HEK293T (cell line): ENCODE results near the gene PRSS1.
"Not testable (repeated sequence)": the region's sequence is repeated elsewhere in the genome, so short reads cannot be mapped to it uniquely, and the experiment has no call there.

Source experiments
- CTCF ChIA-PET: fragments of 350-600 bp; formaldehyde crosslinking; extraction: SDS; loops from one replicate; lab custom pipeline; 2021; ENCODE audit warnings: antibody characterized with exemption, inconsistent platforms; lab: Yijun Ruan, JAX
- POLR2A ChIA-PET: fragments of 350-600 bp; formaldehyde crosslinking; extraction: SDS; loops from one replicate; lab custom pipeline; 2020; ENCODE audit warnings: antibody characterized with exemption, inconsistent platforms; lab: Yijun Ruan, JAX
- DNase-seq: peaks from one replicate; pipeline ENCODE4 v3.0.0; 2012; ENCODE audit warnings: mixed read lengths; ENCODE audit errors: extremely low spot score
- ARNT ChIP-seq: fragments of 450-650 bp; IDR thresholded peaks from 2 replicates; pipeline ENCODE4 v1.6.1; 2017; ENCODE audit warnings: mild to moderate bottlenecking
- BHLHE40 ChIP-seq: fragments of 450-650 bp; IDR thresholded peaks from 2 replicates; pipeline ENCODE4 v1.6.1; 2016; ENCODE audit warnings: mild to moderate bottlenecking, moderate library complexity, borderline replicate concordance
- CTBP1 ChIP-seq: fragments of 450-650 bp; IDR thresholded peaks from 2 replicates; pipeline ENCODE4 v1.6.1; 2016; ENCODE audit warnings: borderline replicate concordance
- ELF4 ChIP-seq: fragments of 450-650 bp; IDR thresholded peaks from 2 replicates; pipeline ENCODE4 v1.6.1; 2017; ENCODE audit warnings: antibody characterized with exemption
- FOXA1 ChIP-seq: fragments of 450-650 bp; IDR thresholded peaks from 2 replicates; pipeline ENCODE4 v1.6.1; 2016; ENCODE audit warnings: mild to moderate bottlenecking
- FOXK2 ChIP-seq: fragments of 450-650 bp; IDR thresholded peaks from 2 replicates; pipeline ENCODE4 v1.6.1; 2016; ENCODE audit warnings: mild to moderate bottlenecking
- FOXM1 ChIP-seq: fragments of 450-650 bp; IDR thresholded peaks from 2 replicates; pipeline ENCODE4 v1.6.1; 2017; ENCODE audit warnings: mild to moderate bottlenecking, borderline replicate concordance
- HDGF ChIP-seq: fragments of 450-650 bp; IDR thresholded peaks from 2 replicates; pipeline ENCODE4 v1.6.1; 2017; ENCODE audit warnings: antibody characterized with exemption, borderline replicate concordance
- L3MBTL2 ChIP-seq: fragments of 450-650 bp; conservative IDR thresholded peaks from 2 replicates; pipeline ENCODE4 v1.6.1; 2016; ENCODE audit warnings: mild to moderate bottlenecking
- LEF1 ChIP-seq: fragments of 450-650 bp; IDR thresholded peaks from 2 replicates; pipeline ENCODE4 v1.6.1; 2017; ENCODE audit warnings: mild to moderate bottlenecking, borderline replicate concordance
- NFRKB ChIP-seq: fragments of 450-650 bp; IDR thresholded peaks from 2 replicates; pipeline ENCODE4 v1.6.1; 2016; ENCODE audit warnings: mild to moderate bottlenecking, moderate library complexity
- SP1 ChIP-seq: fragments of 450-650 bp; IDR thresholded peaks from 2 replicates; pipeline ENCODE4 v1.6.1; 2017
- SUZ12 ChIP-seq: fragments of 450-650 bp; IDR thresholded peaks from 2 replicates; pipeline ENCODE4 v1.6.1; 2016; ENCODE audit warnings: mild to moderate bottlenecking
- TARDBP ChIP-seq: fragments of 450-650 bp; IDR thresholded peaks from 2 replicates; pipeline ENCODE4 v1.6.1; 2016
- ZNF384 ChIP-seq: fragments of 450-650 bp; IDR thresholded peaks from 2 replicates; pipeline ENCODE4 v1.6.1; 2016
- TF ChIP-seq, protein P1 (sequence below): fragments of 450-650 bp; IDR thresholded peaks from 2 replicates; pipeline ENCODE4 v1.6.1; 2016

Gene PRSS1

DNA sequence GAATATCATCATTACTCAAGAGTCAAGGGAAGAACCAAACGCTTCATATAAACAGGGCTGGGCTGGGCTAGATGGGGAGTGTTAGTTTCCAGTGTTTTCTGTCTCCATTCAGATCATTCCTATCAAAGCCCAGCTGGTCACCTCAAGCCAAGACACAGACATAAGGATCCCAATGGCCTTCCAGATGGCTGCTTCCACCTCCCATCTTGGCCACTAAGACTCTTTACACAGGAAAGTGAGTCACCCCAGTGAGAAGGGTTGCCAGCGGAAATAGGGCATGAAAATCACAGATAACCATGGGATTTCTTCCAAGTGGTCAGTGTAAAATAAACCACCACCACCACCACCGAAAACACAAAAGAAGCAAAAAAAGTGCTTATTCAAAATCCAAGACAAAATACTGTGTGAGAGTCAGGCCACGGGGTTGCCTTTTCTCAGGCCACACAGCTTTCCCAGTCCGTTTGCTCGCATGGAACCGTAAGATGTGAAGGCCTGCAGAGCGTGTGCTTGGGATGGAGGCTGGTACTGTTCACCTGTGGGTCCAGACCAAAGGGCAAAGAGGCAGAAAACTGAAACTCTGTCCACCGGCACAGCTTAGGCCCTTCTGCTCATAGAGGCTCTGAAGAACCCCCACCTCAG, 27.1 kb downstream of the PRSS1 start:
- ChIA-PET CTCF (no interaction called here), POLR2A (no interaction called here)
- DNase-seq = no peak
- TF ChIP-seq SUZ12 (no peak), FOXM1 (no peak), HDGF (no peak), FOXK2 (no peak), L3MBTL2 (no peak), BHLHE40 (no peak), FOXA1 (no peak)

- CTCF ChIA-PET, POLR2A ChIA-PET, DNase-seq: not testable (repeated sequence)
These were observed 27.6 kb downstream of the PRSS1 start for GRCh38 chr7:142776845-142777225.

- CTCF ChIA-PET = no interaction called here
- DNase-seq = no peak
- TF ChIP-seq ELF4 = no peak
- TF ChIP-seq HDGF = no peak
- no peak for TF ChIP-seq LEF1
- POLR2A ChIA-PET = no interaction called here
These were observed 28.0 kb downstream of the PRSS1 start for GRCh38 chr7:142777318-142777717.

- TF ChIP-seq, protein P1, sequence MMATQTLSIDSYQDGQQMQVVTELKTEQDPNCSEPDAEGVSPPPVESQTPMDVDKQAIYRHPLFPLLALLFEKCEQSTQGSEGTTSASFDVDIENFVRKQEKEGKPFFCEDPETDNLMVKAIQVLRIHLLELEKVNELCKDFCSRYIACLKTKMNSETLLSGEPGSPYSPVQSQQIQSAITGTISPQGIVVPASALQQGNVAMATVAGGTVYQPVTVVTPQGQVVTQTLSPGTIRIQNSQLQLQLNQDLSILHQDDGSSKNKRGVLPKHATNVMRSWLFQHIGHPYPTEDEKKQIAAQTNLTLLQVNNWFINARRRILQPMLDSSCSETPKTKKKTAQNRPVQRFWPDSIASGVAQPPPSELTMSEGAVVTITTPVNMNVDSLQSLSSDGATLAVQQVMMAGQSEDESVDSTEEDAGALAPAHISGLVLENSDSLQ = no peak
- TF ChIP-seq LEF1 = no peak
- 0 out of 2 replicates have a peak, but pooled peaks have one; percentile 38 for TF ChIP-seq L3MBTL2
- TF ChIP-seq ZNF384 = no peak
These were observed 33.9 kb downstream of the PRSS1 start for GRCh38 chr7:142782922-142783900.

GRCh38 chr7:142784096-142784495, 34.8 kb downstream of the PRSS1 start:
- CTCF ChIA-PET = interaction anchor here (0.6 to 2.6 kb wide), 5 partner anchors 147 to 1488 kb away, joined by 5 to 19 read pairs (median 6); no protein-coding TSS in a partner anchor
- POLR2A ChIA-PET = no interaction called here
- TF ChIP-seq LEF1 (no peak), FOXA1 (no peak), FOXK2 (no peak), ELF4 (no peak), TARDBP (no peak), SUZ12 (no peak), FOXM1 (no peak), ZNF384 (no peak), L3MBTL2 (no peak), NFRKB (no peak), SP1 (no peak), HDGF (no peak), BHLHE40 (no peak), CTBP1 (no peak)
- TF ChIP-seq, protein P1 = no peak
- DNase-seq = no peak

More at GRCh38 chr7:142782922-142783900, 33.9 kb downstream of the PRSS1 start:
- POLR2A ChIA-PET = no interaction called here
- DNase-seq = peak; percentile 89
- CTCF ChIA-PET = interaction anchor here (0.6 to 2.6 kb wide), 41 partner anchors 9 to 524 kb away, joined by 3 to 45 read pairs (median 4); partner anchors contain the start of gene PRSS1

DNA sequence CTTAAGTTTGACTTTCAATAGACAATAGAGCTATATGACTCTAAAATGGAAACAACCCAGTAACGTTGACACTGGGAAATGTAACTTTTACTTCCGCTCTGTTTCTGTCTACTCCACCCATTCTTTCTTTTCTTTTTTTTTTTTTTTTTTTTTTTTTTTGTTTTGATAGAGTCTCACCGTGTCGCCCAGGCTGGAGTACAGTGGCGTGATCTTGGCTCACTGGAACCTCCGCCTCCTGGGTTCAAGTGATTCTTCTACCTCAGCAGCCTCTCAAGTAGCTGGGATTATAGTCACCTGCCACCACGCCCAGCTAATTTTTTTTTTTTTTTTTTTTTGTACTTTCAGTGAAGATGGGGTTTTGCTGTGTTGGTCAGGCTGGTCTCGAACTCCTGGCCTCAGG, 35.4 kb downstream of the PRSS1 start:
- TF ChIP-seq SUZ12 = no peak
- TF ChIP-seq FOXK2 = no peak
- TF ChIP-seq ZNF384 = no peak
- no peak for TF ChIP-seq CTBP1
- POLR2A ChIA-PET = no interaction called here
- CTCF ChIA-PET = interaction anchor here (0.6 to 2.6 kb wide), 5 partner anchors 84 to 1488 kb away, joined by 3 to 18 read pairs (median 6); no protein-coding TSS in a partner anchor
- DNase-seq = no peak

GRCh38 chr7:142785841-142786250, 36.6 kb downstream of the PRSS1 start:
- ChIA-PET CTCF (interaction anchor here (1.1 to 1.6 kb wide), 2 partner anchors 149 to 153 kb away, joined by 3 to 4 read pairs; no protein-coding TSS in a partner anchor), POLR2A (no interaction called here)
- no peak for TF ChIP-seq HDGF
- TF ChIP-seq FOXM1 = no peak
- no peak for TF ChIP-seq L3MBTL2
- no peak for TF ChIP-seq ZNF384
- TF ChIP-seq SUZ12 = no peak
- TF ChIP-seq SP1 = no peak
- TF ChIP-seq FOXK2 = no peak
- TF ChIP-seq, protein P1 = no peak
- TF ChIP-seq CTBP1 = no peak
- no peak for TF ChIP-seq ARNT
- TF ChIP-seq BHLHE40 = no peak
- DNase-seq = no peak
